Neural progenitor cell (in vitro differentiated cells): ENCODE results near the gene ZNF346. TPM values are rescaled to one million over a fixed set of nuclear protein-coding genes. Genes with fewer than 3 reads are reported as not detected.
A peak's percentile ranks its signal among the peaks of the same experiment; 100 is the strongest.

ENCODE experiments used
- DNase-seq: peaks from one replicate; pipeline ENCODE4 v3.0.0-alpha.2; 2016; ENCODE audit warnings: low spot score
- H2AFZ ChIP-seq: fragments of 200-600 bp; sonication (generic); replicated peaks from 2 replicates; pipeline ENCODE4 v1.6.1; 2016; ENCODE audit warnings: antibody characterized with exemption
- H3F3A ChIP-seq: fragments of 200-600 bp; sonication (generic); 2 replicates; pipeline ENCODE4 v1.6.1; 2016; ENCODE audit warnings: antibody characterized with exemption, low read depth
- H3K27ac ChIP-seq: fragments of 200-600 bp; sonication (generic); 2 replicates; pipeline ENCODE4 v1.5.1; 2016; ENCODE audit warnings: mild to moderate bottlenecking
- H3K27me3 ChIP-seq: fragments of 200-600 bp; sonication (generic); 2 replicates; pipeline ENCODE4 v1.6.1; 2016; ENCODE audit warnings: mild to moderate bottlenecking, moderate library complexity
- H3K36me3 ChIP-seq: fragments of 200-600 bp; sonication (generic); 2 replicates; pipeline ENCODE4 v1.5.1; 2016
- H3K4me1 ChIP-seq: fragments of 200-600 bp; sonication (generic); 2 replicates; pipeline ENCODE4 v1.6.1; 2016; ENCODE audit warnings: mixed run types
- H3K4me2 ChIP-seq: fragments of 200-600 bp; sonication (generic); 2 replicates; pipeline ENCODE4 v1.6.1; 2016
- H3K4me3 ChIP-seq: fragments of 200-600 bp; sonication (generic); 2 replicates; pipeline ENCODE4 v1.5.1; 2016
- H3K79me2 ChIP-seq: fragments of 200-600 bp; sonication (generic); 2 replicates; pipeline ENCODE4 v1.6.1; 2016; ENCODE audit warnings: low read depth
- H3K9ac ChIP-seq: fragments of 200-600 bp; sonication (generic); 2 replicates; pipeline ENCODE4 v1.6.1; 2016
- H3K9me3 ChIP-seq: fragments of 200-600 bp; sonication (generic); 2 replicates; pipeline ENCODE4 v1.5.1; 2016; ENCODE audit warnings: low read depth
- H4K20me1 ChIP-seq: fragments of 200-600 bp; sonication (generic); 2 replicates; pipeline ENCODE4 v1.6.1; 2016; ENCODE audit warnings: low read depth
- H3K27ac Mint-ChIP-seq: 3 replicates; pipeline ENCODE4 v1.8.0; 2021; ENCODE audit warnings: mixed read lengths
- H3K27me3 Mint-ChIP-seq: 2 replicates; pipeline ENCODE4 v1.8.0; 2022; ENCODE audit warnings: low read depth, mild to moderate bottlenecking, inconsistent platforms, moderate library complexity, mixed read lengths; ENCODE audit not compliant: insufficient read depth
- H3K36me3 Mint-ChIP-seq: 3 replicates; pipeline ENCODE4 v1.8.0; 2021; ENCODE audit warnings: mixed read lengths
- H3K4me1 Mint-ChIP-seq: 3 replicates; pipeline ENCODE4 v1.8.0; 2021; ENCODE audit warnings: mixed read lengths
- H3K4me3 Mint-ChIP-seq: 3 replicates; pipeline ENCODE4 v1.8.0; 2021; ENCODE audit warnings: mild to moderate bottlenecking, moderate library complexity, mixed read lengths
- H3K9me3 Mint-ChIP-seq: 3 replicates; pipeline ENCODE4 v1.8.0; 2020; ENCODE audit warnings: mixed read lengths
- EZH2 ChIP-seq: fragments of 200-600 bp; sonication (generic); IDR thresholded peaks from 2 replicates; pipeline ENCODE4 v1.6.1; 2017; ENCODE audit warnings: antibody characterized with exemption, mild to moderate bottlenecking, moderate library complexity
- EZH2phosphoT487 ChIP-seq: fragments of 200-600 bp; sonication (generic); IDR thresholded peaks from 2 replicates; pipeline ENCODE4 v1.6.1; 2017; ENCODE audit warnings: antibody characterized with exemption
- total RNA-seq: library from RNA; depleted of rRNA; stranded (reverse); fragments of >200 nt; gene quantifications from 2 replicates; pipeline ENCODE4 v1.2.3, GENCODE V29; 2015; ENCODE audit warnings: low replicate concordance
- TF ChIP-seq, protein P1 (sequence below): fragments of 200-600 bp; sonication (generic); IDR thresholded peaks from 2 replicates; pipeline ENCODE4 v1.5.1; 2017; ENCODE audit warnings: antibody characterized with exemption, mild to moderate bottlenecking

The ZNF346 gene
- total RNA-seq, 1 donor from 2014 or later: 28.2 TPM

GRCh38 chr5:177112589-177113220 lies 90.2 kb downstream of the ZNF346 start:
- Mint-ChIP-seq H3K9me3 (no peaks in the 10 kb centered on the region), H3K4me1 (peaks cover 9% of the 10 kb centered on the region), H3K27ac (no peak overlapping the region), H3K4me3 (no peak overlapping the region), H3K27me3 (peaks cover 16% of the 10 kb centered on the region), H3K36me3 (no peaks in the 10 kb centered on the region)
- Histone ChIP-seq H3F3A (peaks cover 7% of the 10 kb centered on the region), H3K9me3 (no peaks in the 10 kb centered on the region), H3K27me3 (no peaks in the 10 kb centered on the region), H3K4me1 (no peaks in the 10 kb centered on the region), H3K9ac (no peak overlapping the region), H3K27ac (no peak overlapping the region), H2AFZ (no peak overlapping the region), H3K4me2 (no peak overlapping the region), H3K4me3 (no peak overlapping the region), H3K79me2 (no peaks in the 10 kb centered on the region), H3K36me3 (no peaks in the 10 kb centered on the region), H4K20me1 (no peaks in the 10 kb centered on the region)
- no peak for DNase-seq
- TF ChIP-seq EZH2 (no peak), EZH2phosphoT487 (no peak)
- TF ChIP-seq, protein P1, sequence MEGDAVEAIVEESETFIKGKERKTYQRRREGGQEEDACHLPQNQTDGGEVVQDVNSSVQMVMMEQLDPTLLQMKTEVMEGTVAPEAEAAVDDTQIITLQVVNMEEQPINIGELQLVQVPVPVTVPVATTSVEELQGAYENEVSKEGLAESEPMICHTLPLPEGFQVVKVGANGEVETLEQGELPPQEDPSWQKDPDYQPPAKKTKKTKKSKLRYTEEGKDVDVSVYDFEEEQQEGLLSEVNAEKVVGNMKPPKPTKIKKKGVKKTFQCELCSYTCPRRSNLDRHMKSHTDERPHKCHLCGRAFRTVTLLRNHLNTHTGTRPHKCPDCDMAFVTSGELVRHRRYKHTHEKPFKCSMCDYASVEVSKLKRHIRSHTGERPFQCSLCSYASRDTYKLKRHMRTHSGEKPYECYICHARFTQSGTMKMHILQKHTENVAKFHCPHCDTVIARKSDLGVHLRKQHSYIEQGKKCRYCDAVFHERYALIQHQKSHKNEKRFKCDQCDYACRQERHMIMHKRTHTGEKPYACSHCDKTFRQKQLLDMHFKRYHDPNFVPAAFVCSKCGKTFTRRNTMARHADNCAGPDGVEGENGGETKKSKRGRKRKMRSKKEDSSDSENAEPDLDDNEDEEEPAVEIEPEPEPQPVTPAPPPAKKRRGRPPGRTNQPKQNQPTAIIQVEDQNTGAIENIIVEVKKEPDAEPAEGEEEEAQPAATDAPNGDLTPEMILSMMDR: no peak

DNA sequence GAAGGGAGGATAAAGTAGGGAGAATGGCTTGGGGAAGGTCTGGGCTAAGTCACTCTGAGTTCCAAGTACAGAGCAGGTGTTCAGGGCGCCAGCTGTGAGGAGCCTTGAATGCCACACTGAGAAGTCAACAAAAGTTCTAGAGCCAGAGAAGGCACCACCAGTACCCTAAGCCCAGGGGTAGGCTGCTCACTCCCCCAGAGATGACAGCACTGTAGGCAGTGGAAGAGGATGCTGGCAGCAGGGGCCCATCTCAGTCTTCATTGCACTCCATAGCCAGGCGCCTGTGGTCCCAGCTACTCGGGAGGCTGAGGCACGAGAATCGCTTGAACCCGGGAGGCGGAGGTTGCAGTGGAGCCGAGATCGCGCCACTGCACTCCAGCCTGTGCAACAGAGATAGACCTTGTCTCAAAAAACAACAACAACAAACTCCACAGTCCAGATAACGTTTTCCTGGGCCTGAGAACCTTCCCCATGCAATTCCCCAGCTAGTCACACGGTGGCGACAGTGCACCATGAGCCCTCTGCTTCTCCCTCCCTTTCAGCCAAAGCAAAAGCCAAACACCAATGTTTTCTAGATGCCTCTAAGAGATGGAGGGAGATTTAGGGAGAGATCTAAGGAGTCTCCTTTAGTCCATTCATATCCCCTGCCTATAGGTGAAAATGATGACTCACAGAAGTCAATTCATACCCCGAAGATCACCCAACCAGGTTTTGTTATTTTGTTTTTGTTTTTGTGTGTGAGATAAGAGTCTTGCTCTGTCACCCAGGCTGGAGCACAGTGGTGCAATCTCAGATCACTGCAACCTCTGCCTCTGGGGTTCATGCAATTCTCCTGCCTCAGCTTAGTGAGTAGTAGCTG lies 91.3 kb downstream of the ZNF346 start:
- no peaks in the 10 kb centered on the region for H3K36me3 Mint-ChIP-seq
- no peak overlapping the region for H3K4me3 ChIP-seq

DNA sequence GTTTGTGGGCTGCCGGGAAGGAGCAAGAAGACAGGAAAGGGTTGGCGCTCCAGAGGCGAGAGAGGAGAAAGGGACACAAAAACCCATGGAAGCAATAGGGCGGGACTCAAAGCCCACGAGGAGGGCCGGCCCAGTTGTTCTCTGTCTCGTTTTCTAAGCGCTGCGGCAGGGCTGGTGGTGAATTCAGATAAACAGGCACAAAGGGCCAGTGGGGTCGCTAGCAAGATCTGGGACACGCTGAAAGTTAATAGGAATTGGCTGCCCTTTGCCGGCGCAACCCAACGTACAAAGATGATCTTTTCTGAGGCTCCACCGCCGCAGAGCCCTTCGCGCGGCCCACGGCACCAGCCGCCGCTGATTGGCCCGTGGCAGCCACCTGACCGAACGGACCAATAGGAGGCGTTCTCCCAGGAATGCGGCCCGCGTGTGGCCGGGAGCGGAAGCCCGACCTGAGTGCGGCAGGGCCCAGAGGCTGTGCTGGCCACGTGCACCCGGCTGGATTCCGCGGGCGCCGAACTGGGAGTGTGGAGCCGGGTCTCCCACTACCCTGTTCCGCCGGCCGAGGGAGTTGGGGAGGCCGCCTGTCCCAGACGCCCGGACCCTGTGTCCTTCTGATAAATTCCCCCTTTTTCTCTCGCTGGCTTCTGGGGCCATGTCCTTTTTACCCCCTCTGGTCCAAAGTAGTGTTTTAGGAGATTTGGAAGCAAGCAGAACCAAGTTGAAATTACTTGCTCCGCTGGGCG lies 94.3 kb downstream of the ZNF346 start:
- Histone ChIP-seq H3K9me3 (no peaks in the 10 kb centered on the region), H3K27ac (no peak overlapping the region), H3K79me2 (no peaks in the 10 kb centered on the region), H3K4me2 (no peak overlapping the region), H3K36me3 (no peaks in the 10 kb centered on the region), H2AFZ (peak overlapping the region; percentile 89), H3K9ac (no peak overlapping the region), H3K4me3 (no peak overlapping the region), H3F3A (peaks cover 7% of the 10 kb centered on the region), H4K20me1 (no peaks in the 10 kb centered on the region), H3K4me1 (no peaks in the 10 kb centered on the region), H3K27me3 (no peaks in the 10 kb centered on the region)
- H3K27me3 Mint-ChIP-seq: peaks cover 5% of the 10 kb centered on the region
- H3K9me3 Mint-ChIP-seq: no peaks in the 10 kb centered on the region
- H3K36me3 Mint-ChIP-seq: no peaks in the 10 kb centered on the region
- peak; percentile 61 for DNase-seq
- H3K4me1 Mint-ChIP-seq: peaks cover 4% of the 10 kb centered on the region
- no peak overlapping the region for H3K4me3 Mint-ChIP-seq
- TF ChIP-seq EZH2phosphoT487 (no peak), EZH2 (no peak)
- TF ChIP-seq, protein P1: no peak
- peak overlapping the region; percentile 50 for H3K27ac Mint-ChIP-seq

More for the DNA sequence above, 91.3 kb downstream of the ZNF346 start:
- Histone ChIP-seq H4K20me1 (no peaks in the 10 kb centered on the region), H3K4me2 (no peak overlapping the region), H3K4me1 (no peaks in the 10 kb centered on the region), H3K9ac (no peak overlapping the region), H3K27me3 (no peaks in the 10 kb centered on the region), H2AFZ (peak overlapping the region; percentile 70), H3F3A (peaks cover 7% of the 10 kb centered on the region), H3K36me3 (no peaks in the 10 kb centered on the region), H3K27ac (no peak overlapping the region), H3K9me3 (no peaks in the 10 kb centered on the region), H3K79me2 (no peaks in the 10 kb centered on the region)
- Mint-ChIP-seq H3K27ac (peak overlapping the region; percentile 19), H3K9me3 (no peaks in the 10 kb centered on the region), H3K27me3 (peaks cover 14% of the 10 kb centered on the region), H3K4me3 (no peak overlapping the region), H3K4me1 (peaks cover 9% of the 10 kb centered on the region)
- TF ChIP-seq EZH2phosphoT487 (no peak), EZH2 (no peak)
- TF ChIP-seq, protein P1: peak; percentile 97
- DNase-seq: peak; percentile 80
